ENCODE results near the gene GBGT1. TPM values are rescaled to one million over a fixed set of nuclear protein-coding genes. Genes with fewer than 3 reads are reported as not detected.
"Not testable (repeated sequence)": the region's sequence is repeated elsewhere in the genome, so short reads cannot be mapped to it uniquely, and the experiment has no call there.

Gene GBGT1
- total RNA-seq, 1 experiment from 2014 or later, result not detected

GRCh38 chr9:133173056-133173455 lies 9.3 kb upstream of the GBGT1 start:
- no peak for DNase-seq
- TF ChIP-seq, protein P1, sequence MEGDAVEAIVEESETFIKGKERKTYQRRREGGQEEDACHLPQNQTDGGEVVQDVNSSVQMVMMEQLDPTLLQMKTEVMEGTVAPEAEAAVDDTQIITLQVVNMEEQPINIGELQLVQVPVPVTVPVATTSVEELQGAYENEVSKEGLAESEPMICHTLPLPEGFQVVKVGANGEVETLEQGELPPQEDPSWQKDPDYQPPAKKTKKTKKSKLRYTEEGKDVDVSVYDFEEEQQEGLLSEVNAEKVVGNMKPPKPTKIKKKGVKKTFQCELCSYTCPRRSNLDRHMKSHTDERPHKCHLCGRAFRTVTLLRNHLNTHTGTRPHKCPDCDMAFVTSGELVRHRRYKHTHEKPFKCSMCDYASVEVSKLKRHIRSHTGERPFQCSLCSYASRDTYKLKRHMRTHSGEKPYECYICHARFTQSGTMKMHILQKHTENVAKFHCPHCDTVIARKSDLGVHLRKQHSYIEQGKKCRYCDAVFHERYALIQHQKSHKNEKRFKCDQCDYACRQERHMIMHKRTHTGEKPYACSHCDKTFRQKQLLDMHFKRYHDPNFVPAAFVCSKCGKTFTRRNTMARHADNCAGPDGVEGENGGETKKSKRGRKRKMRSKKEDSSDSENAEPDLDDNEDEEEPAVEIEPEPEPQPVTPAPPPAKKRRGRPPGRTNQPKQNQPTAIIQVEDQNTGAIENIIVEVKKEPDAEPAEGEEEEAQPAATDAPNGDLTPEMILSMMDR (IDR thresholded peaks at IDR 0.05; ENCODE audit: unreplicated experiment), result no peak
- CTCF ChIA-PET, result no interaction called here
- H3K27me3 Mint-ChIP-seq (ENCODE audit: unreplicated experiment), result peaks cover 39% of the 10 kb centered on the region
- intact Hi-C loops (cut with micrococcal nuclease; ENCODE audit: unreplicated experiment), result no loop called here
- no peaks in the 10 kb centered on the region for H3K4me1 Mint-ChIP-seq (ENCODE audit: low read depth, unreplicated experiment)
- BruUV-seq (replicated peaks), result no TSS peak
- H3K4me3 Mint-ChIP-seq (ENCODE audit: low read depth, unreplicated experiment), result no peak overlapping the region
- no peaks in the 10 kb centered on the region for H3K36me3 Mint-ChIP-seq (ENCODE audit: insufficient read depth, unreplicated experiment)
- no peak overlapping the region for H3K27ac Mint-ChIP-seq (ENCODE audit: unreplicated experiment)
- H3K9me3 Mint-ChIP-seq (ENCODE audit: low read depth, unreplicated experiment), result no peaks in the 10 kb centered on the region

DNA sequence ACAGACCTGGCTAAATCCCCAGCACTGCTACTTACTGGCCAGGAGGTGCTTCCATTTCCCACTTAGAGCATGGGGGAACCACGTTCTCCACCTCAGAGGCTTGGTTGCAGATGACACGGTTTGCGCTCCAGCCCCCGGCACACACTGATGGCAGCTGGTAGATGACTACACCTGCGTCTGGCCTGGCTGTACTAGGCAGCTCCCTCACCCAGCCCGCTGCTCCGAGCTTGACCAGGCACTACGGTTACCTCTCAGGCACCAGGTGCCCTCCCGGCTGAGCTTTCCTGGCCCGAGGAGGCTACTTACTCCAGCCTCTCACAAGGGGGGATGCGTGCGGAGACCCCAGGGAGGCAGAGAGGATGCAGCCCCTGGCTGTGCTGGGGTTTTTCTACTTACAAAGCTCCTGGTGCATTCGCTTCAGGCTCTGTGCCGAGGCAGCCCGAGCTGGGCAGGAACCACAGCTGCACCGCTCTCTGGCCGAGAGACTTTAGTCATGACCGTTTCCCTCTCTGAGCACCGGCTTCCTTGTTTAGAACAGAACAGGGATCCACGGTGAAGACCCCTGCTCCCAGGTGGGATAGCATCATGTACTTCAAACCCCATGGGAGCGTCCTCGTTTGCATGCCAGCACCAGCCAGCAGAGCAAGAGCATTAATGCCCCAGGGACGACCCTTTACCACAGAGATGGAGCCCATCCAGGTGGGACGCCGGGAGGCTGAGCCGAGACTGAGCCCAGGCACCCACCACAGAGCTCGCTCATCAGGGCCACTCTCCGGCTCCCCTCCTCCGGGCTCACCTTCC lies 7.6 kb upstream of the GBGT1 start:
- no peak for DNase-seq
- CTCF ChIA-PET, result interaction anchor here (0.7 kb wide), 1 partner anchor 160 kb away, joined by 3 read pairs; no protein-coding TSS in a partner anchor
- TF ChIP-seq, protein P1 (IDR thresholded peaks at IDR 0.05; ENCODE audit: unreplicated experiment), result no peak
- H3K4me3 Mint-ChIP-seq (ENCODE audit: low read depth, unreplicated experiment), result no peak overlapping the region
- no peak overlapping the region for H3K27ac Mint-ChIP-seq (ENCODE audit: unreplicated experiment)
- peaks cover 34% of the 10 kb centered on the region for H3K27me3 Mint-ChIP-seq (ENCODE audit: unreplicated experiment)
- H3K9me3 Mint-ChIP-seq (ENCODE audit: low read depth, unreplicated experiment), result no peaks in the 10 kb centered on the region
- no TSS peak for BruUV-seq (replicated peaks)
- intact Hi-C loops (cut with micrococcal nuclease; ENCODE audit: unreplicated experiment), result no loop called here
- H3K4me1 Mint-ChIP-seq (ENCODE audit: low read depth, unreplicated experiment), result no peaks in the 10 kb centered on the region
- H3K36me3 Mint-ChIP-seq (ENCODE audit: insufficient read depth, unreplicated experiment), result no peaks in the 10 kb centered on the region

DNA sequence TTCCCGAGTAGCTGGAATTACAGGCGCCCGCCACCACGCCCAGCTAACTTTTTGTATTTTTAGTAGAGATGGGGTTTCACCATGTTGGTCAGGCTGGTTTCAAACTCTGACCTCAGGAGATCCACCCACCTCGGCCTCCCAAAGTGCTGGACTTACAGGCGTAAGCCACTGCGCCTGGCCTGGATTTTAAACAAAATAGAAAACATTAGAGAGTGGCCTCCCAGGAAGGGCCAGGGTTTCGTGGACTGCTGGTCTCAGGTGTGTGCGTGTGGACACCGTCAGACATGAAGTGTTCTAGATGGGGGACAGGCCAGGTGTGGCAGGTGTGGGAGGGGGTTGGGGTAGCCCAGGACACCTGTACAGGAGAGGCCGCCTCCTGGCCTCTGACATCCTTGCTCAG lies 7.0 kb upstream of the GBGT1 start:
- TF ChIP-seq, protein P1 (IDR thresholded peaks at IDR 0.05; ENCODE audit: unreplicated experiment), result no peak
- Mint-ChIP-seq H3K4me3 (ENCODE audit: low read depth, unreplicated experiment) (no peak overlapping the region), H3K4me1 (ENCODE audit: low read depth, unreplicated experiment) (no peaks in the 10 kb centered on the region), H3K27ac (ENCODE audit: unreplicated experiment) (no peak overlapping the region), H3K9me3 (ENCODE audit: low read depth, unreplicated experiment) (no peaks in the 10 kb centered on the region), H3K36me3 (ENCODE audit: insufficient read depth, unreplicated experiment) (no peaks in the 10 kb centered on the region), H3K27me3 (ENCODE audit: unreplicated experiment) (peaks cover 27% of the 10 kb centered on the region)
- intact Hi-C loops (cut with micrococcal nuclease; ENCODE audit: unreplicated experiment), result no loop called here
- BruUV-seq (replicated peaks), result no TSS peak
- no peak for DNase-seq
- CTCF ChIA-PET, result no interaction called here

GRCh38 chr9:133169687-133170086 lies 6.0 kb upstream of the GBGT1 start:
- H3K4me1 Mint-ChIP-seq (ENCODE audit: low read depth, unreplicated experiment); H3K27ac Mint-ChIP-seq (ENCODE audit: unreplicated experiment); H3K4me3 Mint-ChIP-seq (ENCODE audit: low read depth, unreplicated experiment); intact Hi-C loops (cut with micrococcal nuclease; ENCODE audit: unreplicated experiment); BruUV-seq (replicated peaks); H3K36me3 Mint-ChIP-seq (ENCODE audit: insufficient read depth, unreplicated experiment); H3K9me3 Mint-ChIP-seq (ENCODE audit: low read depth, unreplicated experiment); DNase-seq: not testable (repeated sequence)
- H3K27me3 Mint-ChIP-seq (ENCODE audit: unreplicated experiment), result peaks cover 17% of the 10 kb centered on the region
- CTCF ChIA-PET, result interaction anchor here (0.7 kb wide), 1 partner anchor 200 kb away, joined by 3 read pairs; no protein-coding TSS in a partner anchor

DNA sequence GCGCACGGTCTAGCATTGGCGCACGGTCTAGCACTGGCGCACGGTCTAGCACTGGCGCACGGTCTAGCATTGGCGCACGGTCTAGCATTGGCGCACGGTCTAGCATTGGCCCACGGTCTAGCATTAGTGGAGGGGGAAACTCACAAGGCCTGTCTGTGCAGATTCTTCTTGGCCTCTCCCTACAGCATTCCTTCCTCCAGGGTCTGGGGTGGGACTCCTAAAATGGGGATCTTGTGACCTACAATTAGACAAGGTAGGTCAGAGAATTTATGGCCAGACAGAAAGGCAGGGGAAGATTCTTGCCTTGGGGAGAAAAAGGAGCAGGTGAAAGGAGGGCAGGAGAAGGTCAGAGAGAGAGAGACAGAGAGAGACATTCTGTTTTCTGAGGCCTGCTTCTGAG lies 5.4 kb upstream of the GBGT1 start:
- BruUV-seq (replicated peaks), result no TSS peak
- no peak overlapping the region for H3K4me3 Mint-ChIP-seq (ENCODE audit: low read depth, unreplicated experiment)
- no peak for DNase-seq

More for the DNA sequence above, 5.4 kb upstream of the GBGT1 start:
- no peaks in the 10 kb centered on the region for H3K9me3 Mint-ChIP-seq (ENCODE audit: low read depth, unreplicated experiment)
- peaks cover 15% of the 10 kb centered on the region for H3K27me3 Mint-ChIP-seq (ENCODE audit: unreplicated experiment)
- H3K27ac Mint-ChIP-seq (ENCODE audit: unreplicated experiment), result no peak overlapping the region
- CTCF ChIA-PET, result no interaction called here
- intact Hi-C loops (cut with micrococcal nuclease; ENCODE audit: unreplicated experiment), result no loop called here
- H3K4me1 Mint-ChIP-seq (ENCODE audit: low read depth, unreplicated experiment), result no peaks in the 10 kb centered on the region
- H3K36me3 Mint-ChIP-seq (ENCODE audit: insufficient read depth, unreplicated experiment), result no peaks in the 10 kb centered on the region
- TF ChIP-seq, protein P1 (IDR thresholded peaks at IDR 0.05; ENCODE audit: unreplicated experiment), result no peak

Measured in Calu3 (cell line).